Bronchial epithelial cell (primary cell): ENCODE measurements around the gene PCSK2. TPM values are rescaled to one million over a fixed set of nuclear protein-coding genes. Genes with fewer than 3 reads are reported as not detected.

Experiments
- DNase-seq: peaks from one replicate; pipeline ENCODE4 v3.0.0-alpha.2; 2010; ENCODE audit warnings: low read depth
- FAIRE-seq: peaks from 2 replicates; lab custom pipeline; 2011; peaks lifted over from hg19 to GRCh38; lab: Jason Lieb, UNC
- H3K27me3 ChIP-seq: 2 replicates; pipeline ENCODE4 v1.5.1; 2011; ENCODE audit warnings: low read length; ENCODE audit not compliant: control insufficient read depth, insufficient read depth
- H3K36me3 ChIP-seq: 2 replicates; pipeline ENCODE4 v1.5.1; 2011; ENCODE audit warnings: low read length; ENCODE audit not compliant: control insufficient read depth, insufficient read depth
- H3K4me3 ChIP-seq: 2 replicates; pipeline ENCODE4 v1.5.1; 2011; ENCODE audit warnings: mild to moderate bottlenecking, low read depth, low read length, control low read depth
- total RNA-seq: library from RNA; depleted of rRNA; stranded (reverse); fragments of >200 nt; gene quantifications from 2 replicates; pipeline ENCODE4 v1.2.1, GENCODE V29; 2014
- TF ChIP-seq, protein P1 (sequence below): IDR thresholded peaks from 2 replicates; pipeline ENCODE4 v1.5.1; 2011; ENCODE audit warnings: mild to moderate bottlenecking, moderate library complexity, low read length, control low read depth, inconsistent platforms; ENCODE audit not compliant: insufficient read depth, severe bottlenecking

Gene PCSK2
- total RNA-seq, 1 donor from 2014 or later = not detected

DNA sequence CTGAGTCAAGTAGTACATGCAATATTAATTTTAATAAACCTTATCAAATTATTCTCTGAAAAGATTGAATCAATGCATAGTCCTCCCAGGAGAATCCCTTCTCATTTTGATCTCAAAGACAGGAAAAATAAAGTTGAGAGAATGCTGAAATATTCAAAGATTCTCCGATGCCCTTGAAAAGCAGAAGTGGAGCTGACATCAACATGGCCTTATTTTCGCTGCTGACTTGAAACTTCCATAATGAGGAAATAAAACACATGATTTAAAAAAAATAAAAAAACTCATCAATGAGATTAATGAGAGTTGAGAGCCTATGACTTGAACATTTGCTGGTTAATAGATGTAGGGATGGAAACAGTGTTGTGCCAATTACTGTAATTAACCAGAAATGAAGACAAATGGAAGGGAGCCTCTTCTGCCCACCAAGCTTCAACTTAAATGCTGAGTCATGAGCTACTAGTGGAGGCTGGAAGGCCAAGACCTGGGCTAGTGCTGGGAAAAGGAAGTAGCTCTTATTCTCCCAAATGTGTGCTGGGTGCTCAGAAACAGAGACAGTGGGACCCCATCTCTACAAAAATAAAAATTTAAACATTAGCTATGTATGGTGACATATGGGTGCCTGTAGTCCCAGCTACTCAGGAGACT, 164.4 kb downstream of the PCSK2 start:
- DNase-seq (no peak), FAIRE-seq (no peak)
- TF ChIP-seq, protein P1, sequence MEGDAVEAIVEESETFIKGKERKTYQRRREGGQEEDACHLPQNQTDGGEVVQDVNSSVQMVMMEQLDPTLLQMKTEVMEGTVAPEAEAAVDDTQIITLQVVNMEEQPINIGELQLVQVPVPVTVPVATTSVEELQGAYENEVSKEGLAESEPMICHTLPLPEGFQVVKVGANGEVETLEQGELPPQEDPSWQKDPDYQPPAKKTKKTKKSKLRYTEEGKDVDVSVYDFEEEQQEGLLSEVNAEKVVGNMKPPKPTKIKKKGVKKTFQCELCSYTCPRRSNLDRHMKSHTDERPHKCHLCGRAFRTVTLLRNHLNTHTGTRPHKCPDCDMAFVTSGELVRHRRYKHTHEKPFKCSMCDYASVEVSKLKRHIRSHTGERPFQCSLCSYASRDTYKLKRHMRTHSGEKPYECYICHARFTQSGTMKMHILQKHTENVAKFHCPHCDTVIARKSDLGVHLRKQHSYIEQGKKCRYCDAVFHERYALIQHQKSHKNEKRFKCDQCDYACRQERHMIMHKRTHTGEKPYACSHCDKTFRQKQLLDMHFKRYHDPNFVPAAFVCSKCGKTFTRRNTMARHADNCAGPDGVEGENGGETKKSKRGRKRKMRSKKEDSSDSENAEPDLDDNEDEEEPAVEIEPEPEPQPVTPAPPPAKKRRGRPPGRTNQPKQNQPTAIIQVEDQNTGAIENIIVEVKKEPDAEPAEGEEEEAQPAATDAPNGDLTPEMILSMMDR = no peak

DNA sequence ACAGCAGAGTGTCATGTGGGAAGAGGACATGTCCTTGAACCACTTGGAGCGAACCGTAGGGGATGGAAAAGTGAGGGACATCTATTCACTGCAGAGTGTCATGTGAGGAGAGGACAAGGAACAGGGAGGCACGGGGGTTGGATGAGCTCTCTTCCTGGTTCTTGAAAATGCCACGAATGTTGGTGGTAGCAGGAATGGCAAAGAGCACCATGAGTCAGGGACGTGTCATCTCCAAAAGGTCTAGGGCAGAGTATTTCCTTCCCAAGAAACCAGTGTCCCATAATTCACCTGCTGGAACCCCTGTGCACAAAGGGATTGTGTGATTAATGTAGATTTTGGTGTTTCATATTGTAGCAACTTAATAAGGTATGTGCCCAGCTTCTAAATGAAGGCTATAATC, 167.6 kb downstream of the PCSK2 start:
- FAIRE-seq (peak; percentile 32), DNase-seq (peak; percentile 25)
- Histone ChIP-seq H3K27me3 (no peaks in the 10 kb centered on the region), H3K36me3 (no peaks in the 10 kb centered on the region), H3K4me3 (no peak overlapping the region)
- TF ChIP-seq, protein P1 = no peak

More for the DNA sequence above, 164.4 kb downstream of the PCSK2 start:
- no peaks in the 10 kb centered on the region for H3K36me3 ChIP-seq
- no peaks in the 10 kb centered on the region for H3K27me3 ChIP-seq
- no peak overlapping the region for H3K4me3 ChIP-seq

DNA sequence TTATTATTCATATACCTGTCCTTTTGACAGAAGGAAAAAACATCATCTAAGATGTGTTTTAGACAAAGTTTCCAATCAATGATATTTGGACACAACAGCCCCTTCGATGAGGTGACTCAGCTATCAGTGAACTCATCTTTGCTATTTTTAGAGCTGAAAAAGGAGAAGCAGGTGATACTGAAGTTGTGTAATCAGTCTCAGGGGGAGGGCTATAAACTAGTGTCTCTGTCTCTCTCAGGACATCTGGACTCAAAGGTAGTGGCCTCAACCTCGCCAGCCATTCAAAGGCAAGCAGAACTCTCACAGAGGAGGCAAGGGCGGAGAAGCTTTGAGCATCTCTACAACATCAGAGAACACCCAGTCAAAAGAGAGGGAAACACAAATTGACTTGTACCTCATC, 168.9 kb downstream of the PCSK2 start:
- H3K4me3 ChIP-seq = no peak overlapping the region
- no peaks in the 10 kb centered on the region for H3K27me3 ChIP-seq
- DNase-seq = no peak
- H3K36me3 ChIP-seq = no peaks in the 10 kb centered on the region
- TF ChIP-seq, protein P1 = no peak
- peak; percentile 82 for FAIRE-seq

DNA sequence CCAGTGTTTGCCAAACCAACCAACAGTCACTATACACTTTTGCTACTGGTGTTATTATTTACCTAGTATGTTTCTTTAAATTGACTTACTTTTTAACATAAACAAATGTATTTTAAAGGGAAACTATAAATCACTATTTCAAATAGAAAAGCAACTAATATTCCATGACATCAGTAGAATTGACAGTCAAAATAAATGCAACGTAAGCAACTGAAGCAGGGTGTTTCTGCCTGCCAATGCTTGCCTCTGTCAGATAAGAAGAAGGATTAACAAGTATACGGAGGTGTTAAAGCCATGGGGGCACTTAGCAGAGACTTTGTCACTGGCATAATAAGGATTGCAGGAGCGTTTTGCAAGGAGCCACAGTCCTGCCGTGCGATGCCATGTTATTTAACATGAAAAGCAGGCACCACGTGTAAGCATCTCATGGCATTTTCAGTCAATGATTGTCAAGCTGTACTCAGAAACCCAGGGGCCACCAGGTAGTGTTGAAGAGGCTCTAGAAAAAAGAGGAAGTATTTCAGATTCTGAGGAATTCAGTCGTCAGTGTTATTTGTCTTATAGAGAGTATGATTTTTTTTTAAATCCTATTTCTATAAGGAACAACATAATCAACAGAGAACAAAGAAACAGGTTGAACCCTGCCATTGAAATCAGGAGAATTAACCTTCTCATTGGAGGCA, 172.6 kb downstream of the PCSK2 start:
- Histone ChIP-seq H3K27me3 (no peaks in the 10 kb centered on the region), H3K36me3 (no peaks in the 10 kb centered on the region), H3K4me3 (no peak overlapping the region)
- DNase-seq (no peak), FAIRE-seq (no peak)
- TF ChIP-seq, protein P1 = no peak

DNA sequence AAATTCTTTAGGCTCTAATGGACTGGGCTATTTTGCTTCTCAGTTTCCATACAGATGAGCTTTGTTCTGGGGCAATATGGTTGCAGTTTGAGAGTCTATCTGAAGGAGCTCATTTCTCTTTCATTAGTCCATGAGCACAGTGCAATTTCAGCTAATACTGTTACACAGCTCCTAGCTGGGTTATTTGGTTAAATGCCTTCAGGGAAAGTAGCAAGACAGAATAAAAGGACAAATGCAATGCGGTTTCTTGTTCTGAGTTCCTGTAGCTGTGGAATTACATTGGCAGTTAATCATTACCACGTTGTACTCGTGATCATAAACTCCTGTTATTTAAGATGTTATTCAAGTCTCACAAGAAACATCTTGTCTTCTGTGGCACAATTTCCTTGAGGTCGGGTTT, 176.6 kb downstream of the PCSK2 start:
- no peak overlapping the region for H3K4me3 ChIP-seq
- TF ChIP-seq, protein P1 = no peak
- H3K36me3 ChIP-seq = no peaks in the 10 kb centered on the region
- FAIRE-seq (no peak), DNase-seq (no peak)
- no peaks in the 10 kb centered on the region for H3K27me3 ChIP-seq
